Measurements from ENCODE around the gene GDAP1L1. TPM values are rescaled to one million over a fixed set of nuclear protein-coding genes. Genes with fewer than 3 reads are reported as not detected.

Gene GDAP1L1
- total RNA-seq, 1 donor from 2014 or later, result not detected

GRCh38 chr20:44273231-44274215 is 26.4 kb downstream of the GDAP1L1 start:
- Histone ChIP-seq H3K36me3 (ENCODE audit: control insufficient read depth, insufficient read depth, low read length) (no peaks in the 10 kb centered on the region), H3K27me3 (ENCODE audit: control insufficient read depth, insufficient read depth, low read length) (no peaks in the 10 kb centered on the region), H3K4me3 (ENCODE audit: low read depth, low read length) (no peak overlapping the region)
- no peak for DNase-seq (ENCODE audit: low read depth)
- no peak for TF ChIP-seq CTCF (IDR thresholded peaks at IDR 0.05; ENCODE audit: insufficient read depth, low read length, severe bottlenecking)
- no peak for FAIRE-seq

- Histone ChIP-seq H3K4me3 (ENCODE audit: low read depth, low read length) (no peak overlapping the region), H3K27me3 (ENCODE audit: control insufficient read depth, insufficient read depth, low read length) (no peaks in the 10 kb centered on the region), H3K36me3 (ENCODE audit: control insufficient read depth, insufficient read depth, low read length) (no peaks in the 10 kb centered on the region)
- DNase-seq (ENCODE audit: low read depth) (no peak), FAIRE-seq (no peak)
- no peak for TF ChIP-seq CTCF (IDR thresholded peaks at IDR 0.05; ENCODE audit: insufficient read depth, low read length, severe bottlenecking)
Observed at GRCh38 chr20:44274303-44275017, 27.4 kb downstream of the GDAP1L1 start.

- FAIRE-seq (no peak), DNase-seq (ENCODE audit: low read depth) (peak; percentile 21)
- H3K27me3 ChIP-seq (ENCODE audit: control insufficient read depth, insufficient read depth, low read length), result no peaks in the 10 kb centered on the region
- H3K4me3 ChIP-seq (ENCODE audit: low read depth, low read length), result no peak overlapping the region
- no peak for TF ChIP-seq CTCF (IDR thresholded peaks at IDR 0.05; ENCODE audit: insufficient read depth, low read length, severe bottlenecking)
- no peaks in the 10 kb centered on the region for H3K36me3 ChIP-seq (ENCODE audit: control insufficient read depth, insufficient read depth, low read length)
Observed at GRCh38 chr20:44279228-44279627, 32.1 kb downstream of the GDAP1L1 start.

DNA sequence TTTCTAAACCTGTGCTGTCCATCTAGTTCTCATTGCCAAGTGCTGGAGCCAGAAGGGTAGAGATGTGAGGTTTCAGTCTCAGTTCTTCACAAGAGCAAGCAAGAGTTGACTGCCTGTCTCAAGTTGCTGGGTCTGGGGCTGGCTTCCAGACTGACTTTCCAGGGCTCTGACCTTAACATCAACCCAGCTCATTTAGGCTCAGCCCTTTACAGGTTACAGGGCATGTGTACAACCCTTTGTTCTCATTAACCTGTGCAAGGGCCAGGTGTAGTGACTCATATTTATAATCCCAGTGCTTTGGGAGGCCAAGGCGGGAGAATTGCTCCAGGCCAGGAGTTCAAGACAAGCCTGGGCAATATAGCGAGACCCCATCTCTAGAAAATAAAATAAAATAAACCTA is 33.3 kb downstream of the GDAP1L1 start:
- TF ChIP-seq CTCF (IDR thresholded peaks at IDR 0.05; ENCODE audit: insufficient read depth, low read length, severe bottlenecking), result no peak
- no peaks in the 10 kb centered on the region for H3K27me3 ChIP-seq (ENCODE audit: control insufficient read depth, insufficient read depth, low read length)
- H3K36me3 ChIP-seq (ENCODE audit: control insufficient read depth, insufficient read depth, low read length), result no peaks in the 10 kb centered on the region
- no peak overlapping the region for H3K4me3 ChIP-seq (ENCODE audit: low read depth, low read length)
- FAIRE-seq (no peak), DNase-seq (ENCODE audit: low read depth) (no peak)

GRCh38 chr20:44282192-44282591 is 35.1 kb downstream of the GDAP1L1 start:
- DNase-seq (ENCODE audit: low read depth), result no peak
- Histone ChIP-seq H3K4me3 (ENCODE audit: low read depth, low read length) (no peak overlapping the region), H3K36me3 (ENCODE audit: control insufficient read depth, insufficient read depth, low read length) (no peaks in the 10 kb centered on the region), H3K27me3 (ENCODE audit: control insufficient read depth, insufficient read depth, low read length) (no peaks in the 10 kb centered on the region)
- no peak for FAIRE-seq
- no peak for TF ChIP-seq CTCF (IDR thresholded peaks at IDR 0.05; ENCODE audit: insufficient read depth, low read length, severe bottlenecking)

All from bronchial epithelial cell (primary cell).